Kidney (tissue), 14 donors: ENCODE results near the gene SPATA2L. TPM values are rescaled to one million over a fixed set of nuclear protein-coding genes. Genes with fewer than 3 reads are reported as not detected.

Experiments used
- DNase-seq, 5 donors: peaks; one replicate each; pipeline ENCODE4 v3.0.0-alpha.2; 2013 to 2020
- FAIRE-seq: peaks from 2 replicates; lab custom pipeline; 2012; peaks lifted over from hg19 to GRCh38; lab: Jason Lieb, UNC
- H3K27ac ChIP-seq, 2 donors: one replicate each; pipeline ENCODE4 v1.7.0; 2013; ENCODE audit warnings: low read depth in 2 of 2, low read length in 2 of 2, inconsistent platforms in 1 of 2
- H3K27me3 ChIP-seq: one replicate; pipeline ENCODE4 v1.7.1; 2013; ENCODE audit warnings: low read length, inconsistent platforms; ENCODE audit not compliant: control insufficient read depth, insufficient read depth
- H3K36me3 ChIP-seq, 3 donors: one replicate each; pipeline versions ENCODE4 v1.7.0 to v1.7.1; 2013; ENCODE audit warnings: low read length in 3 of 3, control low read depth in 1 of 3, inconsistent platforms in 1 of 3; ENCODE audit not compliant: insufficient read depth in 3 of 3, control insufficient read depth in 2 of 3
- H3K4me1 ChIP-seq, 3 donors: one replicate each; pipeline versions ENCODE4 v1.7.0 to v1.7.1; 2013; ENCODE audit warnings: low read length in 3 of 3, inconsistent platforms in 1 of 3, low read depth in 1 of 3; ENCODE audit not compliant: control insufficient read depth in 2 of 3, insufficient read depth in 2 of 3
- H3K4me3 ChIP-seq, 3 donors: one replicate each; pipeline versions ENCODE4 v1.7.0 to v1.8.1; 2013; ENCODE audit warnings: low read length in 3 of 3, control low read depth in 1 of 3, inconsistent platforms in 1 of 3
- H3K9ac ChIP-seq, 3 donors: one replicate each; pipeline versions ENCODE4 v1.7.0 to v1.7.1; 2013; ENCODE audit warnings: low read length in 3 of 3, control low read depth in 1 of 3, inconsistent platforms in 1 of 3
- H3K9me3 ChIP-seq, 3 donors: one replicate each; pipeline versions ENCODE4 v1.7.0 to v1.7.1; 2013; ENCODE audit warnings: low read length in 3 of 3, control low read depth in 1 of 3, inconsistent platforms in 1 of 3; ENCODE audit not compliant: control insufficient read depth in 2 of 3, insufficient read depth in 1 of 3
- intact Hi-C: fragments of 100-400 bp; cut with DNase I; formaldehyde crosslinking; loops from one replicate; pipeline ENCODE4 v1.11.1; 2022
- polyA plus RNA-seq: library from polyadenylated mRNA; stranded (reverse); fragments of 350-450 nt; fragmentation: Illumina TruSeq; extraction: RNeasy Lipid Tissue Mini Kit (QIAGEN cat#74804); gene quantifications from one replicate; pipeline ENCODE4 v1.2.3, GENCODE V29; 2014; ENCODE audit warnings: low read depth, low replicate concordance; ENCODE audit not compliant: insufficient read depth
- total RNA-seq: library from RNA; stranded (reverse); fragmentation: NEBNext Ultra II Directional; extraction: Animal tissue kit (Norgen Biotek cat#: 25700); gene quantifications from one replicate; pipeline ENCODE4 v1.2.1, GENCODE V29; 2021
- TF ChIP-seq, protein P1 (sequence below): IDR thresholded peaks from 3 replicates; pipeline ENCODE4 v1.5.1; 2012; ENCODE audit warnings: mild to moderate bottlenecking, moderate library complexity, borderline replicate concordance; ENCODE audit not compliant: insufficient read depth; ENCODE audit errors: extremely low read depth
- donor health status: control.
- donor health status: control.
- donor health status: control.
- donor health status: control.
- donor health status: control.
- donor health status: DM: yes; HTN: yes; CAD: no.
- donor health status: Normal renal cell carcinoma (clear cell type).

Gene SPATA2L
- total and polyA plus RNA-seq, 2 donors from 2014 or later = 12.6 to 15.1 TPM

DNA sequence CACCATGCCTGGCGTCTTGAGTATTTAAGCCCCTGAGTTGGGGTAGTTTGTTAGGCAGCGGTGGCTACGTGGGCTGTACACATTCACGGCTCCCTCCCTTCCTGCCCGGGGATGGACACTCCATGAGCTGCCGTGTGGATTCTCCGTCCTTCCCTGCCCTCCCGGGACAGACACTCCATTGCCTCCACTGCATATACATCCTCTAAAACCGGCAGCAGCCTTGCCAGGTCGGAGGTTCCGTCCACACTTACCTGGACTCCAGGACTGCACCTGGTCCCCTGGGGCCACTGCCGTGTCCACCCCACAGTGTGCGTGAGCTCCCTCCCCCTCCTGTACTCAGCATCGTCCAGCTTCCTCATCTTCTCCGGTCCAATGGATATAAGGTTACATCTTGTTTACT is 3.5 kb upstream of the SPATA2L start:
- H3K9ac ChIP-seq = no peak overlapping the region
- H3K9me3 ChIP-seq = no peaks in the 10 kb centered on the region
- TF ChIP-seq, protein P1, sequence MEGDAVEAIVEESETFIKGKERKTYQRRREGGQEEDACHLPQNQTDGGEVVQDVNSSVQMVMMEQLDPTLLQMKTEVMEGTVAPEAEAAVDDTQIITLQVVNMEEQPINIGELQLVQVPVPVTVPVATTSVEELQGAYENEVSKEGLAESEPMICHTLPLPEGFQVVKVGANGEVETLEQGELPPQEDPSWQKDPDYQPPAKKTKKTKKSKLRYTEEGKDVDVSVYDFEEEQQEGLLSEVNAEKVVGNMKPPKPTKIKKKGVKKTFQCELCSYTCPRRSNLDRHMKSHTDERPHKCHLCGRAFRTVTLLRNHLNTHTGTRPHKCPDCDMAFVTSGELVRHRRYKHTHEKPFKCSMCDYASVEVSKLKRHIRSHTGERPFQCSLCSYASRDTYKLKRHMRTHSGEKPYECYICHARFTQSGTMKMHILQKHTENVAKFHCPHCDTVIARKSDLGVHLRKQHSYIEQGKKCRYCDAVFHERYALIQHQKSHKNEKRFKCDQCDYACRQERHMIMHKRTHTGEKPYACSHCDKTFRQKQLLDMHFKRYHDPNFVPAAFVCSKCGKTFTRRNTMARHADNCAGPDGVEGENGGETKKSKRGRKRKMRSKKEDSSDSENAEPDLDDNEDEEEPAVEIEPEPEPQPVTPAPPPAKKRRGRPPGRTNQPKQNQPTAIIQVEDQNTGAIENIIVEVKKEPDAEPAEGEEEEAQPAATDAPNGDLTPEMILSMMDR = no peak
- no peaks in the 10 kb centered on the region for H3K36me3 ChIP-seq
- FAIRE-seq = no peak
- H3K4me1 ChIP-seq = peaks cover 0 to 11% (median 5%) of the 10 kb centered on the region in 3 donors
- H3K27ac ChIP-seq = no peak overlapping the region
- DNase-seq = peak in 2 of 5 donors; percentile 50 to 68
- intact Hi-C loops = loop anchor here (10.0 kb wide), 1 partner anchor 160 kb away; no protein-coding TSS in a partner anchor
- no peaks in the 10 kb centered on the region for H3K27me3 ChIP-seq
- no peak overlapping the region for H3K4me3 ChIP-seq

DNA sequence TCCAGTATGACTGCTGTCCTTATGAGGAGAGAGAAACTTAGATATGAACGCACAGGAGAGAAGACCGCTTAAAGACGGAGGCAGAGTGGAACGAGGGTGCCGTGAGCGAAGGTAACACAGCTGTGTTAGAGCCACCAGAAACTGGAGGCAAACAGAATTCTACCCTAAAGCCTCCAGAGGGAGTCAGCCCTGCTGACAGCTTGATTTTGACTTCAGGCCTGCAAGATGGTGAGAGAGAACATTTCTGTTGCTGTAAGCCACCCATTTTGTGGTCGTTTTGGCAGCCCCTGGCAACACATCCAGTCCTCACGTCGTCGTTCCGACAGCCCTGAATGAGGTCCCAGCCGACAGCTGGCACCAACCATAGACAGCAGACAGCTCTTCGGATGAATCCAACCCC is 2.8 kb upstream of the SPATA2L start:
- FAIRE-seq (no peak), DNase-seq (peak in 1 of 5 donors; percentile 55)
- peaks cover 0 to 14% (median 5%) of the 10 kb centered on the region in 3 donors for H3K4me1 ChIP-seq
- no peak overlapping the region for H3K4me3 ChIP-seq
- intact Hi-C loops = loop anchor here (10.0 kb wide), 1 partner anchor 161 kb away; no protein-coding TSS in a partner anchor
- H3K9me3 ChIP-seq = no peaks in the 10 kb centered on the region
- TF ChIP-seq, protein P1 = no peak
- no peak overlapping the region for H3K27ac ChIP-seq
- H3K36me3 ChIP-seq = no peaks in the 10 kb centered on the region
- no peak overlapping the region for H3K9ac ChIP-seq
- no peaks in the 10 kb centered on the region for H3K27me3 ChIP-seq

DNA sequence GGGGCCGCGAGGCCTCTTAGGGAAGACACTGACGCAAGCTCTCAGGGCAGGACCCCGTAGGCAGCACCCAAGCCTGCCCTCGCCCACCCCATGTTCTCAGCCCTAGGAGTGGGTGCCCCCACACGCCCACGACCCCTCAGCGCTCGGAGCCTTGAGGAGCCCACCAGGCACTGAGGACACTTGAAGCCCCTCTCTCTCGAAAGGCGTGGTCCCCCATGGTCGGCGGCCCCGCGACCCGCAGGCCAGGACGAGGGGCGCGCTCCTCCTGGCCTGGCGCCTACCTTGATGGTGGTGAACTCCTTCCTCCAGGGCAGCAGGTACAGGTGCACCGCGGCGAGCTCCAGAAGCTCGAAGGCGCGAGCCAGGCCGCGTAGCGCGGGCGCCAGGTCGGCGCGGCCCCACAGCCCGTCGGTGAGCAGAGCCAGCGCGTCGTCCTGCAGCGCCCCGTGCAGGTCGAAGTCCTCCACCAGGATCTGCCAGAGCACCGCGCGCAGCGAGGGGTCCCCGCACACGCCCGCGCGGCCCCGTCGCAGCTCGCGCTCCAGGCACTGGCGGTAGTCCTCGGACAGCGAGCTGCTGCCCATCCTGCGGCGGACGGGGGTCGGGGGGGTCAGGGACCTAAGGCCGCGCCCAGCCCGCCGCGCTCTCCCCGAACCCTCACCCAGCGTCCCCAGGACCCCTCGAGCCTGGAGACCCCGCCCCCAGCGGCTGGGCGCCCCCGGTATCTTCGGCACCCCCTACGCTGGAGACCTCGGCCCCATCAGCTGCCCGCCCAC is 668 bp downstream of the SPATA2L start:
- peak overlapping the region in 2 of 3 donors; percentile 71 to 93 for H3K9ac ChIP-seq
- peak overlapping the region in 2 of 3 donors; percentile 68 to 80 for H3K4me3 ChIP-seq
- H3K27me3 ChIP-seq = no peaks in the 10 kb centered on the region
- intact Hi-C loops = loop anchor here (10.0 kb wide), 1 partner anchor 164 kb away; no protein-coding TSS in a partner anchor
- H3K27ac ChIP-seq = peak overlapping the region; percentile 95 to 97
- no peaks in the 10 kb centered on the region for H3K9me3 ChIP-seq
- peaks cover 0 to 14% (median 5%) of the 10 kb centered on the region in 3 donors for H3K4me1 ChIP-seq
- TF ChIP-seq, protein P1 = peak; percentile 22
- FAIRE-seq = no peak
- DNase-seq = peak in 4 of 5 donors; percentile 68 to 90 (median 75)
- no peaks in the 10 kb centered on the region for H3K36me3 ChIP-seq
